ENCODE results near the gene ATXN7L2.

Gene ATXN7L2

DNA sequence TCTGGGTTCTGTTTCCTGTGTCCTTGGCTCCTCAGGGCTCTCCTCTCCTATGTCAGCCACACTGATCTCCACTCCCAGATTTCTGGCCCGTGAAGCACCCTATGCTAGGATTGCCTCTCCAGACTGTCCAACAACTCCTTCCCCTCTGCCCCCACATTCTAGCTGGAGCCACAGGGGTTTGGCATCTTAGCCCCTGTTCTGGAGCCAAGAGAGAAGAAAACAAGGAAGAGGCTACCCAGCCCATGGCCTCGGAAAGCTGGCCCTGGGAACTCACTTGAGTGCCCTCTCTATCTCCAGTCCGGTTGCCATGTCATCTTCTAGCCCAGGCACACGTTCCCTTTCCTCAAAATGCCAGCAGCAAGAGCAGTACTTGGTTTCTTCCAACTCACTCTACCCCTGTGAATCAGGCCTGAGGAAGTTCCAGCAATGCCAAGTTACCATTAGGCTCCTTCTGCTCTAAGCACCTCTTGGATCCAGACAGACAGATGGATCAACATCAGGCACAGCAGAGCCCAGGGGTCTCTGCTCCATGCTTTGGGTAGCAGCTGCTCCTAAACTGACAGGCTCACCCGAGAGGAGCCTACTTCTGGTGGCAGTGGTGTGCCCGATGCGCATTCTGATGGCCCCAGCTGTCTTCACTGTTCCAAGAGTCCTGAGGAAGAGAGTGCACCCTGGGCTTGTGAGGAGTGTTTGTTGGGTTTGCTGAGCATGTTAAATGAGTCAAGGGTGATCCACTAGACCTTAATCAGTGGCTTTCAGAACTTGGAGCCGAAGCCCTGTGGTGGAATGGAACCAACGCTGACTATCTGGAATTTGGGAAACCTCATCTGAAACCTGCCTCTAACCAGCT lies 44.4 kb downstream of the ATXN7L2 start:
- DNase-seq, result no peak

DNA sequence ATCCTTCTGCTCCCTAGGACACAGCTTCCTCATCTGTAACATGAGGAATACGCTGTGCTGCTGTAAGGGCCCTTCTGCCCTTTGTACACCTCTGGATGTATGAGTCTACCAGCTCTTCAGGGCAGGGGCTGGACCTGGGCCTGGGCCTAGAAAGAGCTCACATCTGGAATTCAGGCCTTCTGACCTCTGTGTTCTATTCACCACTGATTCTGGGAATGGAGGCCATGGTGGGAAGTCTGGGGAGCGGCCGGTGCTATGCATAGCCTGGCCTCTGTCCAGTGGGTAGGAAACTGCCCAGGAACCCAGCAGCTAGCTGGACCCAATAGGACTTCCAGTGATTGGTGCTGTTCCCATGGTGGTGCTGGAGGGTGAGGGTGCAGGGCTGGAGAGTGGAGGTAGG lies 45.0 kb downstream of the ATXN7L2 start:
- DNase-seq, result no peak

DNA sequence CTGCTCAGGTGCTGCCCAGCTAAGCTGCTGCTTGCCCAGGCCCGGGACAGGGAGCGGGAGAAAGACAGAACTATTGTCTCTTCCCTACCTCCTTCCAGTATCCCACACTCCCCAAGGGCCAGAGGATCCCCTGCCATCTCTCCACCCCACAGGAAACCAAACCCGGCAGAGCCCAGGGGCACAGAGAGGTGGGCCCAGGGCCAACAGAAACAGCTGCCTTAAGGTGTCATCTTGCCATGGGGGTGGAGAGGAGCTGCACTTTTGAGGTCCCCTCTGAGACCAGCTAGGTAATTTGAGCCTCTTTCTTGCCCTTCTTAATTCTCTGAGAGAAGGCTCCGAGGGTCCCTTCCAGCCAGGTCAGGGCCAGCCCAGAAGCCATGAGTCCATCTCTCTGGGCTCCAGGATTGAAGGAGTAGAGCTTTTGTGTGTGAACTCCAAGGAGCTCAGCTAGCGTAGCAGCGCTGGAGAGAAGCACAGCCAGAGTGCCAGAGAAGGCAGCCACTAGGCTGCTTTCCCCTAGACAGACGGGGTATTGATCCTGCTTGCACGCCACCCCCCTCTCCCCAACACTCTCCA lies 46.3 kb downstream of the ATXN7L2 start:
- DNase-seq, result no peak

DNA sequence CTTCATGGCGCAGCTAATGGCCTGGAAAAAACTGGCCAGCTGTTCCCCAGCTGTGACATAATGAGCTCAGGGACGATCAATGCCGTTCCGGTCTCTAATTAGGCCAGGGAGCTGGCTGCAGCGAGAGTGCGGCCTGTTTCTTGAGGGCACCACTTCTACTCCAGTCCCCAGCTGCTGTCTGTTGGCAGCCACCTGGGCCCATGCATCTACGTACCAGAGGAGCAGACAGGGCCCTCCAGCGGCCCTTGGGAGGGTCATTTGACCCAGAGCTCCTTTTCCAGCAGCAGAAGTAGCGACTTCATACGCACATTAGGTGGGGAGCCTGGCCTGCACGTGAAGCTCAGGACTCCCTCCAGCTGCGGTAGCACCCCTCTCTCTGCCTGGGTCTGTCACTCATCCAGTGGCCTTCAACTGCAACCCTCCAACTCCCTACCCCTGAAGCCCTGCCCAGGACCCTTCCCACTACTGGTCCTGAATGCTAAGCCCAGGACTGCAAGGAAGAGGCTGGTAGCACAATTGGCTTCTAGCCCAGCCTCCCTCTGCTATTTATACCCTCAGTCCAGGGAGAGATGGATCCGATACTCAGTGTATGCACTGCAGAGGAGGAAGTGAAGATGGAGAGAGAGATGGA lies 46.9 kb downstream of the ATXN7L2 start:
- no peak for DNase-seq

DNA sequence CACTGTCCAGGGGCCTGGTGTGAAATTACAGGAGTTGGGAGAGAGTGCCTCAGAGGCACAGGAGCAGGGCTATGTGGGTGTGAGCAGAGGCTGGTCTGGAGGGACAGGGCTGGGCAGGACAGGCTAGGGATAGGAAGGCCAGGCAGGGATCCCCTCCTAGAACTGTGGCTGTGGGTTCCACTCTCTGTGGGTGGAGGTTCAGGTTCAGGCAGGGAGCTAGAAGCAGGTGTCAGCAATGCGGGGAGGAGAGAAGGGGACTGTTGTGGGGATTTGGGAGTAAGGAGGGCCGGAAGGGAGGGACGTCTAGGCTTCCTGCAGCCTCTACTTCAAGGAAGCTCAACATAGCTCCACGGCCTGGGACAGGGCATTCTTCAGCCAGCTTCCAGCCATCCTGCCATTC lies 47.7 kb downstream of the ATXN7L2 start:
- no peak for DNase-seq

DNA sequence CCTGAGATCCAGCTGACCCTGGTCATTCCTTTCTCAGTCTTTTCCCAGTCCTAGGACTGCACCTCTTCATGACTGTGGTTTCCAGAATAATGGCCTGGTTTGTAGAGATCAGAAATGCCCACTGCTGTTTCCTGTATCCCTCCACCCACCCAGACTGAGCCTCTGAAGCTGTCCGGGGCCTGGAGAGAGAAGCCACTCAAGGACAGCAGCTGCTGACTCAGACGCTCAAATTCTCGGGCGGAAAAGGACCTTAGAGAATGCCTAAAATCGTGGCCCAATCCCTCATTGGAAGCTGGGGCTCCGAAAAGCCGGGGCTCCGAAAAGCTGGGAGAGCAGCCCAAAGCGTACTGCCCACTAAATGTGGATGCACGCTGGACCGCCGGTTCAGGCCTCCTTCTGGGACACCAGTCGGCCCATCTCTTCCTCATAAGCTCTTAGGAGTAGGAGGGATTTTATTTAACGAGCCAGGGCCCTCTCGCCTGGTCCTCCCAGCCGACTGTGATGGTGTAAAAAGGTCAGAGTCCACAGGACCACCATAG lies 48.2 kb downstream of the ATXN7L2 start:
- no peak for DNase-seq

DNA sequence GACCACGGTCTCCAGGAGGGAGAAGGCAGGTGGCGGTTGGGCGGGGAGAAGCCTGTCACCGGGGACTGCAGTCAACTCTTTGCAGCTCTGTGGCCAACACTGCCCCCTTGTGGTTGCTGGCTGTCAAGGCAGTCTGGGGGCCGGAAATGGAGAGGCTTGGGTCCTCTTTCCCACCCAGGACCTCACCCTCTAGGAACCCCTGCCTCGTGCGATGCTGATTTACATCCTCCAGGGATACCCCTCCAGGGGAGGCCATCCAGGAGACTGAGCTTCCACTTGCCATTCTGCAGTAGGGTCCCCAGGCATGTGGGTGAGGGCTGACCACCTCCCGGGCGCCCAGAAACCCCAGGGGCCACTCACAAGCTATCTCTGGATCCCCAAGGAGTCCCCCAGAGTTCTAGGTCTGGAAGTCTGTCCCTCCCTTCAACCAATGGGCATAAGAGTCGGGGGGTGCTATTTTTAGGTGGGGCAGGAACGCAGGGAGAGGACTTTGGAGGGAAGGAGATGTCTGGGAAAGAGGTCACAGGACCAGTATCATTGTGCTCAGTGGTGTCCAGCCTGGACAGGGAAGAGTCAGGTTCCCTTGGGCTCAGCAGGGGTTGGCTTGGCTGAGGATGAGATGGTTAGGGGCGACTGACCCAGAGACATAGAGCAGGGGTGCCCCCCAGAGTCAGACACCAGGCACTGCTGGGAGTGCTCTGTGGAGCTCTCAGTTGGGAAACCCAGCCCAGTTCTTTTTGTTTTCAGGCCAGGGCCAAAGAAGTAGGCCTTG lies 48.8 kb downstream of the ATXN7L2 start:
- peak; percentile 91 for DNase-seq

DNA sequence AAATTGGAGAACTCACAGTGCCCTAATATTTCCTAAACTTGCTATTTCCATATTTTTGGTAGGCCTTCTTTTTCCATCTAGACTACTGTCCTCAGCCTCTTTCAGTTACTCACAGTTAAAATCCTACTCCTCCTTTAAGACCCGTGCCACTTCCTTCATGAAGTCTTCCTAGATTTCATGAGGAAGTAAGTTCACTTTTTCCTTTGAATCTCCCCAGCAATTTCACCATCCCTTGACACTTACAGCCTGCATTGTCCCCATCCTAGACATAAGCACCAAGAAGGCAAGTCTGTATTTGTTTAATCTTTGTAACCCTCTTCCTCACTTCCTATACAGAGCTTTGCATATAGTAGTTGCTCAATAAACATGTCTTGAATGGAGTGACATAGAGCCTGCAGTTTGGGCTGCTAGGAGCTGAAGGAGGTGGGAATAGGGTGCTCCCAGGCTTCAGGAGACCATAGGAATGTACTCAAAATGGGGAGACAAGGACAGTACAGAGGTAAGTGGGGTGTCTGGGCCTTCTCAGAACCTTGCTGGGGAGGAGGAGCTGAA lies 50.7 kb downstream of the ATXN7L2 start:
- no peak for DNase-seq

DNA sequence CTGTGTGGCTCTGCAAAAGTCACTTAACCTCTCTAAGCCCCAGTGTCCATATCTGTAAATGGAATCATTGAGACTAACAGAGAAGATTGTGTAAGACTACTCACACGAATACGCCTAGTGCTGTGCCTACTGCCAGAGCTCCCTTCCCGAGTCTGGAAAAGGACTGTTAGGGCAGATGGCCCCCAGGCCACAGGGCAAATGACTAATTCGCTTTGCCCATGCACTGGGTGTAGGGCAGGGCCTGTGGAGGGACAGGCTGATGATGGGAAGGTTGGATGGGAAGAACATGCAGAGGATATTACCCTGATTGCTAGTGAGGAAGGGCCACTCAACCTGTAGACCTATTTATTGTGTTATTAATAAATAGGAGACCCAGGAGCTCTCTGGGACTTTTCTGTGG lies 51.8 kb downstream of the ATXN7L2 start:
- no peak for DNase-seq

DNA sequence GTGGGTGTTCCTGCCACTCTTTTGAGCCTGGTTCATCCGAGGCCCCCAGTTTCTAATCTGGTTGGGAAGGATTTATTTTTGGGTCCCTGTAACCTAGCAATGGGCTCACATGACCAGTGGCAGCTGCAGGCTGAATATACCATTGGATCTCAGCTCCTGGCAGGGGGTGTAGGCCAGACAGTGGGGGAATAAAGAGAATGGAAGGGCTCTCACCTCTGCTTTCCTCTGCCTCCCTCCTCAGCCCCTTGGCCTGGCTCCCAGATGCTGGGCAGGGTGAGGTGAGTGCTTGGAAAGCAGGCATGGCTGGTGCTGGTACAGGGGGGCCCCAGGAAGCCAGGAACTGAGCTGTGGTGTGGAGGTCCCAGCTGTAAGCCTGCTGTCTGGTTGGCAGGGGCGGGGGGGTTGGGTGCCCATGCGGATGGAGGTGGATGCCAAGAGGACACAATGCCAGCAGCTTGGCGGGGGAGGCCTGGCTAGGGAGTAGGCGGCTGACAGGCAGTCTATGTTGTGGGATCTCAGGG lies 52.3 kb downstream of the ATXN7L2 start:
- no peak for DNase-seq

DNA sequence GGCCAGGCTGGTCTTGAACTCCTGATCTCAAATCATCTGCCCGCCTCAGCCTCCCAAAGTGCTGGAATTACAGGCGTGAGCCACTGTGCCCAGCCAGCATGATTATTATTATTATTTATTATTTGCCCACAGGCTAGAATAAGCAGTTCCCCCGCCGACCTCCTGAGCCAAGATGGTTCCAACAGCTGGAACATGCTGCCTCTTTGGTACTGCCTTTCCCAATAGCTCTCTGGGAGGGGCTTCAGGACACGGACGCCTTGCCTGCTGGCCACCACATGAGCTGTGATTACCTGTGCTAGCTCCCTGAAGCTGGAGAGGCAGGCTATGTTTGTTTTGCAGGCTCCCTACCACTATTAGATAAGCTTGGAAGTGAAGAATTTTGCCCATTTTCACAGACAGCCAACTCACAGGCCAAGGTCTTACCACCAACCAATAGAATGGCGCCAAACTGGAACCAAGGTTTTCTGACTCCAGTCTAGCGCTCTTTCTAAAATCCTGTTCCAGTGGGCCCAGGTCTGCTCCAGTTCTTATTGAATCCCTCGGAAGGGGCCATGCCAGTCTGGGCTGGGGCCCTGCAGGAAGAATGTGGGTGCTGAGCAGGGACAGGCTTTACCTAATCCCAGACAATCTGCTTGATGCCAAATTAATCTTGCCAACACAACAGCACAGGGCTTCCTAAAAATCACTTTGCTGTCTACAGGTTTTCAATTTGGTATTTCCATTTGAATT lies 53.9 kb downstream of the ATXN7L2 start:
- DNase-seq, result no peak

DNA sequence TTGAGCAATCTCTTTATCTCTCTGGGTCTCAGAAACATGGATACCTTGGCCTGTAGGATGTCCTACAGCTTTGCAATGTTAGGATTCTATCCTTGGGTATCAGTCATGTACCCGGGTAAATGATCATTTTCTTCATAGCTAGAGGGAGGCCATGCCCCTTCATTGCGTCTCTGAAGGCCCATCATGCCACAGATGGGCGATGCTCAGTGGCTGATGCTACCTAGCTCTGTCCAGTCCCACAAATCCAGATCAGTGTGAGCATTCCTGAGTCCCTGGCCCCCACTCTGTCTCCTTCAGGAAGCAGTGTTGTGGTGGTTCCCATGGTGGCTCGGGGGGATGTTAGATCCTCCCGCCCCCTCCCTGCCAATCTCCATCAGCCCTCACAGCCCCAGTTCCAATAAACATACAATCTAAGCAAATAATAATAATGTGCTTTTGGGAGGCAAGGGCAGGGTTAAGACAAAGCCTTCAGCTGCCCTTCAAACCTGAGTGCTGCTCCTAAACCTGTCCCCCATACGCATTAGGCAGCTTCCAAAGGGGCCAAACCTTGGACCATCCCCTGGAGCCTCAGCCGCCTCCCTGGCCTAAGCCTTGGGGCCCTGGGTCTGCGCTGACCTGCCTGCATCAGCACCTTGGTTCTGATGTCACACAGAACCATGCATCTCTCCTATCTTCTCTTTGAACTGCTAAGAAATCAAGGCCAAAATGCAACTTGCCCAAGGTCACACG lies 55.3 kb downstream of the ATXN7L2 start:
- no peak for DNase-seq

DNA sequence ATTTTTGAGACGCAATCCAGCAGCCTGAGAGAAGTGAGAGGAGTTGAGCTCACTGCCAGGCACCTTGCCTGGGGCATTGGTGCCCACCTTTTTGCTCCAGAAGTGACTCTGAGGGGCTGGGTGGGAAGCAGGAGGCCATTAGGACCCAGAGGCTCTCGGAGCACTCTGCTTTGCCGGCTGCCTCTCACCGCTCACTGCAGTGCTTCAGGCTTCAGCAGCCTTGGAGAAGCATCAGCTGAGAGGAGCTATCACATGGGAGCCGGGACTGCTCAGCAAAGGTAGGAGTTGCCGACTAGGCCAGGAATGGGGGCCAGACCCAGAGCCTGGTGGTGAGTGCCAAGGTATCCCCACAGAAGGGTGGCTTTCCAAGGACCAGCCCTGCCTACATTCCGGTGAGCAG lies 56.0 kb downstream of the ATXN7L2 start, which contains the start of gene GPR61:
Gene GPR61, plus strand, starts transcription at position 197 of the 400 bp plus-strand sequence. CDS start 3,151 bp downstream, outside the sequence.
- no peak for DNase-seq

DNA sequence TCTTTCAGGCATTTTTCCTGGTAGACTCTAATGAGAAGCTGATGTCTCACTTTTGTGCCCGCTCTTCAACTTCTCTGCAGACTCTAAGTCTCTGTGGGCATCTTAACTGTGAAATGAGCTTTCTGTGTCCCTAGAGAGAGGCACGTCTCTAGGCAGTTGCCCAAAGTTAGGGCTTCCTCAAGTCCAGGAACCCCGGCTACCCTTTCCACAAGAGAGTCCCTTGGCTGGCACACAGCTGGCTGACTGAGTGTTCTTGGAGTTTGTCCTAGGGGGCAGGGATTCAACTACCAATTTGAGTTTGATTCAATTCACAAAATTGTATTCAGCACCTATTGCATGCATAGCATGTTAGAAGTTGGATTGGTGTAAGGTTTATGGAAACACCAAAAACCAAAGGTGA lies 57.4 kb downstream of the ATXN7L2 start:
- DNase-seq, result no peak
